Measurements from ENCODE around the gene RAB14. TPM values are rescaled to one million over a fixed set of nuclear protein-coding genes. Genes with fewer than 3 reads are reported as not detected.

The RAB14 gene
- total and polyA plus RNA-seq, 2 experiments from 2014 or later: 22.8 to 31.0 TPM

- H3F3A ChIP-seq (replicated peaks; ENCODE audit: low read depth): no peaks in the 10 kb centered on the region
- no peaks in the 10 kb centered on the region for H3K9me3 Mint-ChIP-seq
- H3K4me1 Mint-ChIP-seq: peaks cover 20% of the 10 kb centered on the region; the same call in 2 of the 3 replicates
- no peaks in the 10 kb centered on the region; the same call in 2 of the 3 replicates for H3K36me3 Mint-ChIP-seq (ENCODE audit: low read depth)
- no peaks in the 10 kb centered on the region for H3K27me3 ChIP-seq (ENCODE audit: insufficient read depth)
- no peak overlapping the region for H3K4me3 ChIP-seq
- H3K9me2 ChIP-seq (ENCODE audit: insufficient read depth): no peaks in the 10 kb centered on the region
- no peak overlapping the region for H3K27ac Mint-ChIP-seq
- TF ChIP-seq CTCF (conservative IDR thresholded peaks at IDR 0.05; ENCODE audit: low read depth in 2 of 2): no peak
- TF ChIP-seq ZNF331 (CRISPR knock-in tag; IDR thresholded peaks at IDR 0.05; ENCODE audit: low read depth): no peak
- TF ChIP-seq NANOG (IDR thresholded peaks at IDR 0.05; ENCODE audit: borderline replicate concordance): no peak
- TF ChIP-seq ZNF462 (CRISPR knock-in tag; IDR thresholded peaks at IDR 0.05): no peak
- no peak for TF ChIP-seq REST (IDR thresholded peaks at IDR 0.05; ENCODE audit: unreplicated experiment)
- no peak for TF ChIP-seq EZH2 (IDR thresholded peaks at IDR 0.05; ENCODE audit: low read depth, unreplicated experiment)
- no peak for TF ChIP-seq POLR2AphosphoS5 (IDR thresholded peaks at IDR 0.05; ENCODE audit: low read depth)
- no peak for TF ChIP-seq CREB1 (CRISPR knock-in tag; IDR thresholded peaks at IDR 0.05; ENCODE audit: low read depth)
- TF ChIP-seq ZNF114 (CRISPR knock-in tag; IDR thresholded peaks at IDR 0.05): no peak
- TF ChIP-seq EZH2phosphoT487 (IDR thresholded peaks at IDR 0.05; ENCODE audit: unreplicated experiment): no peak
- TF ChIP-seq ETS1 (IDR thresholded peaks at IDR 0.05): no peak
- no peak for TF ChIP-seq JUNB (IDR thresholded peaks at IDR 0.05; ENCODE audit: unreplicated experiment)
- TF ChIP-seq STAT1 (IDR thresholded peaks at IDR 0.05; ENCODE audit: unreplicated experiment): no peak
- no peak overlapping the region for H3K27ac ChIP-seq (ENCODE audit: low read depth)
- peaks cover 11% of the 10 kb centered on the region for H3K4me1 ChIP-seq (ENCODE audit: insufficient read depth)
- no peak for ATAC-seq
- no peak overlapping the region for H2AFZ ChIP-seq
- H3K4me2 ChIP-seq: no peak overlapping the region
- no peaks in the 10 kb centered on the region for H3K36me3 ChIP-seq (ENCODE audit: insufficient read depth)
- no peak for DNase-seq (ENCODE audit: low spot score)
- no peaks in the 10 kb centered on the region for H3K27me3 Mint-ChIP-seq (ENCODE audit: insufficient read depth, low read depth, poor library complexity)
- peaks cover 37% of the 10 kb centered on the region for H4K20me1 ChIP-seq (replicated peaks; ENCODE audit: insufficient read depth)
- H3K79me2 ChIP-seq (replicated peaks; ENCODE audit: insufficient read depth): peaks cover 100% of the 10 kb centered on the region
- no peak overlapping the region for H3K4me3 Mint-ChIP-seq
These were observed 6.9 kb downstream of the RAB14 start for GRCh38 chr9:121194730-121195129.
